SK-N-SH treated with all-trans-retinoic acid at 6 μM for 48 hours (cell line): ENCODE results near the gene ELMO1.

Experiments used
- BACH2 ChIP-seq: fragments of 250-450 bp; sonication (Bioruptor Pico); IDR thresholded peaks from 2 replicates; pipeline ENCODE4 v1.9.0; 2021; ENCODE audit warnings: mild to moderate bottlenecking, borderline replicate concordance
- CREB5 ChIP-seq: fragments of 250-450 bp; sonication (Bioruptor Pico); IDR thresholded peaks from 2 replicates; pipeline ENCODE4 v1.5.1; 2020; ENCODE audit warnings: low read depth, mild to moderate bottlenecking, moderate library complexity
- SNAI2 ChIP-seq: fragments of 250-450 bp; sonication (Bioruptor Pico); IDR thresholded peaks from 2 replicates; pipeline ENCODE4 v1.5.0; 2020; ENCODE audit warnings: mild to moderate bottlenecking, moderate library complexity

- TF ChIP-seq CREB5 (CRISPR knock-in tag) (no peak), SNAI2 (CRISPR knock-in tag) (no peak), BACH2 (CRISPR knock-in tag) (no peak)
Observed at GRCh38 chr7:37359662-37360444, 88.8 kb downstream of the ELMO1 start.
